GM23248 (cell line): ENCODE results near the gene MLLT6. TPM values are rescaled to one million over a fixed set of nuclear protein-coding genes. Genes with fewer than 3 reads are reported as not detected.
A peak's percentile ranks its signal among the peaks of the same experiment; 100 is the strongest.

Experiments
- DNase-seq: peaks from one replicate; pipeline ENCODE4 v3.0.0-alpha.2; 2015
- H2AFZ ChIP-seq: fragments of 200-600 bp; sonication (generic); 2 replicates; pipeline ENCODE4 v1.6.1; 2016; ENCODE audit warnings: antibody characterized with exemption
- H3F3A ChIP-seq: fragments of 200-600 bp; sonication (generic); 2 replicates; pipeline ENCODE4 v1.6.1; 2016; ENCODE audit warnings: mild to moderate bottlenecking, antibody characterized with exemption, mixed run types; ENCODE audit not compliant: insufficient read depth
- H3K27ac ChIP-seq: fragments of 200-600 bp; sonication (generic); 2 replicates; pipeline ENCODE4 v1.5.1; 2016; ENCODE audit warnings: mild to moderate bottlenecking
- H3K27me3 ChIP-seq: fragments of 200-600 bp; sonication (generic); replicated peaks from 2 replicates; pipeline ENCODE4 v1.6.1; 2016; ENCODE audit warnings: mild to moderate bottlenecking; ENCODE audit not compliant: insufficient read depth
- H3K36me3 ChIP-seq: fragments of 200-600 bp; sonication (generic); 2 replicates; pipeline ENCODE4 v1.6.1; 2016; ENCODE audit warnings: low read depth, mild to moderate bottlenecking
- H3K4me1 ChIP-seq: fragments of 200-600 bp; sonication (generic); 2 replicates; pipeline ENCODE4 v1.6.1; 2016; ENCODE audit warnings: mild to moderate bottlenecking; ENCODE audit not compliant: insufficient read depth
- H3K4me2 ChIP-seq: fragments of 200-600 bp; sonication (generic); one replicate; pipeline ENCODE4 v1.6.1; 2016; ENCODE audit warnings: mild to moderate bottlenecking; ENCODE audit not compliant: unreplicated experiment
- H3K4me3 ChIP-seq: fragments of 200-600 bp; sonication (generic); 2 replicates; pipeline ENCODE4 v1.5.1; 2016; ENCODE audit warnings: mild to moderate bottlenecking
- H3K79me2 ChIP-seq: fragments of 200-600 bp; sonication (generic); 2 replicates; pipeline ENCODE4 v1.6.1; 2016; ENCODE audit warnings: mild to moderate bottlenecking; ENCODE audit not compliant: insufficient read depth
- H3K9ac ChIP-seq: fragments of 200-600 bp; sonication (generic); 2 replicates; pipeline ENCODE4 v1.6.1; 2016; ENCODE audit warnings: mild to moderate bottlenecking
- H3K9me2 ChIP-seq: fragments of 200-600 bp; sonication (generic); 2 replicates; pipeline ENCODE4 v1.6.1; 2016; ENCODE audit warnings: mixed run types, mild to moderate bottlenecking, moderate library complexity; ENCODE audit not compliant: insufficient read depth
- H3K9me3 ChIP-seq: fragments of 200-600 bp; sonication (generic); one replicate; pipeline ENCODE4 v1.6.1; 2017; ENCODE audit warnings: low read depth
- H4K20me1 ChIP-seq: fragments of 200-600 bp; sonication (generic); 2 replicates; pipeline ENCODE4 v1.6.0; 2016; ENCODE audit not compliant: insufficient read depth
- EZH2 ChIP-seq: fragments of 200-600 bp; sonication (generic); IDR thresholded peaks from 2 replicates; pipeline ENCODE4 v1.6.1; 2018; ENCODE audit warnings: antibody characterized with exemption, mild to moderate bottlenecking; ENCODE audit not compliant: insufficient read depth, poor library complexity, severe bottlenecking
- EZH2phosphoT487 ChIP-seq: fragments of 200-600 bp; sonication (generic); IDR thresholded peaks from 2 replicates; pipeline ENCODE4 v1.6.1; 2018; ENCODE audit warnings: antibody characterized with exemption, moderate library complexity, mild to moderate bottlenecking, low read depth; ENCODE audit not compliant: insufficient read depth
- WGBS, 2 experiments: methylation state at CpG; one replicate each; pipeline ENCODE4 v1.1.6; 2015 to 2017; ENCODE audit warnings: low lambda C conversion rate in 2 of 2, low coverage in 1 of 2; ENCODE audit errors: missing lambda C conversion rate in 2 of 2; 5-methylcytosine and 5-hydroxymethylcytosine counted together
- in situ Hi-C: fragments of 300-500 bp; cut with MboI; formaldehyde crosslinking; loops from 2 replicates; pipeline ENCODE4 v1.15.0; 2020
- microRNA-seq: library from miRNA; unstranded; fragments of <30 nt; microRNA quantifications from one replicate; pipeline ENCODE4, GENCODE V29; 2016; ENCODE audit warnings: borderline number of aligned reads
- polyA plus RNA-seq: library from polyadenylated mRNA; unstranded; fragments of >200 nt; fragmentation: Nextera tagmentation; extraction: Ambion mirVana; gene quantifications from 2 replicates; pipeline ENCODE4 v1.2.1, GENCODE V29; 2016
- small RNA-seq: library from RNA; depleted of rRNA; stranded (forward); fragments of <200 nt; gene quantifications from one replicate; pipeline ENCODE3, GENCODE V24; 2014; ENCODE audit warnings: low read depth, low replicate concordance
- total RNA-seq: library from RNA; depleted of rRNA; stranded (reverse); fragments of >200 nt; shearing (Covaris generic); gene quantifications from 2 replicates; pipeline ENCODE4 v1.2.3, GENCODE V29; 2014; rRNA removed

The MLLT6 gene
- total and polyA plus RNA-seq, 2 experiments from 2014 or later: 3.1 to 18.9 TPM

- Histone ChIP-seq H3K36me3 (peaks cover 34% of the 10 kb centered on the region; the same call in 1 of the 2 replicates), H3K79me2 (peaks cover 20% of the 10 kb centered on the region), H3K4me1 (no peaks in the 10 kb centered on the region), H3K4me2 (no peak overlapping the region), H3K9ac (no peak overlapping the region), H4K20me1 (no peaks in the 10 kb centered on the region), H3K27ac (no peak overlapping the region), H2AFZ (no peak overlapping the region), H3K9me2 (no peaks in the 10 kb centered on the region), H3K4me3 (no peak overlapping the region), H3F3A (peaks cover 32% of the 10 kb centered on the region), H3K27me3 (no peaks in the 10 kb centered on the region), H3K9me3 (no peaks in the 10 kb centered on the region)
- WGBS, 2 experiments: 89 to 100% methylated on average over 3 of the region's 3 CpGs
- in situ Hi-C loops: no loop called here
- TF ChIP-seq EZH2: no peak
- DNase-seq: no peak
Observed at GRCh38 chr17:38762231-38762630, 57.2 kb downstream of the MLLT6 start.

- H3K9ac ChIP-seq: no peak overlapping the region
- no peaks in the 10 kb centered on the region for H3K4me1 ChIP-seq
- no peak overlapping the region for H3K4me2 ChIP-seq
- TF ChIP-seq EZH2 (no peak), EZH2phosphoT487 (no peak)
- H3K9me3 ChIP-seq: no peaks in the 10 kb centered on the region
- H3K79me2 ChIP-seq: no peaks in the 10 kb centered on the region
- WGBS, 2 experiments: 92 to 94% methylated on average over 5 of the region's 5 CpGs
- DNase-seq: no peak
- peaks cover 17% of the 10 kb centered on the region; the same call in 1 of the 2 replicates for H3K36me3 ChIP-seq
- no peaks in the 10 kb centered on the region for H4K20me1 ChIP-seq
- no peak overlapping the region for H3K4me3 ChIP-seq
- H3K27me3 ChIP-seq: no peaks in the 10 kb centered on the region
- H3F3A ChIP-seq: peaks cover 29% of the 10 kb centered on the region; the same call in 1 of the 2 replicates
- H2AFZ ChIP-seq: no peak overlapping the region
- H3K9me2 ChIP-seq: no peaks in the 10 kb centered on the region
- H3K27ac ChIP-seq: no peak overlapping the region
- in situ Hi-C loops: no loop called here
Observed at GRCh38 chr17:38766341-38766740, 61.3 kb downstream of the MLLT6 start.

- Histone ChIP-seq H3K79me2 (no peaks in the 10 kb centered on the region), H3K9me2 (no peaks in the 10 kb centered on the region), H3K4me2 (no peak overlapping the region), H3F3A (0 out of 2 replicates have a peak, but pooled peaks cover 12% of the 10 kb centered on the region), H3K9ac (no peak overlapping the region), H3K4me1 (no peaks in the 10 kb centered on the region), H3K27ac (no peak overlapping the region), H3K27me3 (no peaks in the 10 kb centered on the region), H2AFZ (no peak overlapping the region), H3K4me3 (no peak overlapping the region), H4K20me1 (no peaks in the 10 kb centered on the region), H3K36me3 (peaks cover 34% of the 10 kb centered on the region; the same call in 1 of the 2 replicates), H3K9me3 (no peaks in the 10 kb centered on the region)
- TF ChIP-seq EZH2 (no peak), EZH2phosphoT487 (no peak)
- in situ Hi-C loops: no loop called here
- WGBS, 2 experiments: 65 to 68% methylated on average over 6 of the region's 6 CpGs
- no peak for DNase-seq
Observed at GRCh38 chr17:38768417-38768816, 63.3 kb downstream of the MLLT6 start.

- H4K20me1 ChIP-seq: no peaks in the 10 kb centered on the region
- no peaks in the 10 kb centered on the region for H3K79me2 ChIP-seq
- in situ Hi-C loops: no loop called here
- no peaks in the 10 kb centered on the region for H3K9me2 ChIP-seq
- H3K4me3 ChIP-seq: no peak overlapping the region
- H3K9me3 ChIP-seq: no peaks in the 10 kb centered on the region
- DNase-seq: no peak
- no peak overlapping the region for H3K27ac ChIP-seq
- peaks cover 8% of the 10 kb centered on the region for H3F3A ChIP-seq
- peaks cover 62% of the 10 kb centered on the region for H3K36me3 ChIP-seq
- H3K4me2 ChIP-seq: no peak overlapping the region
- peaks cover 3% of the 10 kb centered on the region; the same call in 1 of the 2 replicates for H3K4me1 ChIP-seq
- H3K27me3 ChIP-seq: no peaks in the 10 kb centered on the region
- no peak overlapping the region for H2AFZ ChIP-seq
- no peak overlapping the region for H3K9ac ChIP-seq
- no peak for TF ChIP-seq EZH2
Observed at GRCh38 chr17:38773258-38773657, 68.2 kb downstream of the MLLT6 start.

- 58 to 61% methylated on average over 7 of the region's 7 CpGs for WGBS, 2 experiments
- peak; percentile 70 for DNase-seq
- no peak overlapping the region for H3K4me3 ChIP-seq
- H3K36me3 ChIP-seq: peaks cover 73% of the 10 kb centered on the region
- H3K9me2 ChIP-seq: no peaks in the 10 kb centered on the region
- no peaks in the 10 kb centered on the region for H3K9me3 ChIP-seq
- H4K20me1 ChIP-seq: no peaks in the 10 kb centered on the region
- no peak for TF ChIP-seq EZH2
- no peak for TF ChIP-seq EZH2phosphoT487
- H3K4me2 ChIP-seq: no peak overlapping the region
- H3K79me2 ChIP-seq: no peaks in the 10 kb centered on the region
- H3K27me3 ChIP-seq: no peaks in the 10 kb centered on the region
- peaks cover 4% of the 10 kb centered on the region; the same call in 1 of the 2 replicates for H3K4me1 ChIP-seq
- no peak overlapping the region for H3K9ac ChIP-seq
- in situ Hi-C loops: no loop called here
- no peak overlapping the region for H2AFZ ChIP-seq
- H3K27ac ChIP-seq: peak overlapping the region; percentile 32; the same call in 1 of the 2 replicates
- peaks cover 5% of the 10 kb centered on the region for H3F3A ChIP-seq
Observed at GRCh38 chr17:38777641-38778250, 72.7 kb downstream of the MLLT6 start.

Small RNAs within 50 kb of the gene (microRNA-seq; reads per million reads assigned to microRNA genes)
- gene MIR4726 (not detected), gene MIR4734 (not detected)

Small RNAs within 50 kb of the gene (small RNA-seq; reads per million reads assigned to genes)
- not detected for gene MIR4726
- gene MIR4734: not detected
- not detected for gene RNA5SP440
- not detected for gene RNU6-866P

Other genes starting within 250 kb of the MLLT6 start
- not detected in 2 replicates for gene SRCIN1, start 99.3 kb upstream of the MLLT6 start, total RNA-seq
- not detected in 2 replicates for gene SRCIN1, start 99.3 kb upstream of the MLLT6 start, polyA plus RNA-seq
- 2.9 and 4.3 TPM in 2 replicates for gene EPOP, start 30.3 kb upstream of the MLLT6 start, total RNA-seq
- 1.0 and 1.2 TPM in 2 replicates for gene EPOP, start 30.3 kb upstream of the MLLT6 start, polyA plus RNA-seq
- gene CISD3, start 25.1 kb downstream of the MLLT6 start, total RNA-seq: 6.1 and 7.2 TPM in 2 replicates
- 44.6 and 49.9 TPM in 2 replicates for gene CISD3, start 25.1 kb downstream of the MLLT6 start, polyA plus RNA-seq
- gene PCGF2, start 43.1 kb downstream of the MLLT6 start, total RNA-seq: 3.5 and 3.8 TPM in 2 replicates
- gene PCGF2, start 43.1 kb downstream of the MLLT6 start, polyA plus RNA-seq: 4.6 and 5.5 TPM in 2 replicates
- gene PSMB3, start 47.5 kb downstream of the MLLT6 start, total RNA-seq: 149 and 227 TPM in 2 replicates
- 308 and 310 TPM in 2 replicates for gene PSMB3, start 47.5 kb downstream of the MLLT6 start, polyA plus RNA-seq
- 43.6 and 65.8 TPM in 2 replicates for gene PIP4K2B, start 94.3 kb downstream of the MLLT6 start, total RNA-seq
- gene PIP4K2B, start 94.3 kb downstream of the MLLT6 start, polyA plus RNA-seq: 12.8 and 13.4 TPM in 2 replicates
- gene CWC25, start 120.0 kb downstream of the MLLT6 start, total RNA-seq: 9.7 and 18.7 TPM in 2 replicates
- 13.3 and 14.2 TPM in 2 replicates for gene CWC25, start 120.0 kb downstream of the MLLT6 start, polyA plus RNA-seq
- 516 and 553 TPM in 2 replicates for gene RPL23, start 148.4 kb downstream of the MLLT6 start, total RNA-seq
- 1,114 and 1,221 TPM in 2 replicates for gene RPL23, start 148.4 kb downstream of the MLLT6 start, polyA plus RNA-seq
- gene LASP1, start 164.8 kb downstream of the MLLT6 start, total RNA-seq: 207 and 250 TPM in 2 replicates
- gene LASP1, start 164.8 kb downstream of the MLLT6 start, polyA plus RNA-seq: 198 and 203 TPM in 2 replicates